Suprapubic skin (tissue), 4 donors: ENCODE measurements around the gene ATP10B. TPM values are rescaled to one million over a fixed set of nuclear protein-coding genes. Genes with fewer than 3 reads are reported as not detected.

Source experiments
- DNase-seq, 2 donors: peaks; one replicate each; pipeline ENCODE4 v3.0.0-alpha.2; 2019; ENCODE audit warnings: low spot score in 2 of 2
- H3K27ac ChIP-seq: fragments of 200-600 bp; sonication (generic); one replicate; pipeline ENCODE4 v1.5.1; 2019
- H3K27me3 ChIP-seq: fragments of 200-600 bp; sonication (generic); one replicate; pipeline ENCODE4 v1.5.1; 2019
- H3K36me3 ChIP-seq: fragments of 200-600 bp; sonication (generic); one replicate; pipeline ENCODE4 v1.5.1; 2019
- H3K4me1 ChIP-seq: fragments of 200-600 bp; sonication (generic); one replicate; pipeline ENCODE4 v1.5.1; 2019
- H3K4me3 ChIP-seq: fragments of 200-600 bp; sonication (generic); one replicate; pipeline ENCODE4 v1.5.1; 2019; ENCODE audit warnings: mild to moderate bottlenecking
- H3K9me3 ChIP-seq: fragments of 200-600 bp; sonication (generic); one replicate; pipeline ENCODE4 v1.5.1; 2019
- EP300 ChIP-seq: sonication (generic); formaldehyde crosslinking; IDR thresholded peaks from one replicate; pipeline ENCODE4 v1.6.1; 2017; ENCODE audit warnings: antibody characterized with exemption
- POLR2A ChIP-seq, 2 donors: fragments of 450-650 bp; IDR thresholded peaks; one replicate each; pipeline ENCODE4 v1.6.1; 2017; ENCODE audit warnings: antibody characterized with exemption in 2 of 2, mild to moderate bottlenecking in 2 of 2, moderate library complexity in 2 of 2
- POLR2AphosphoS5 ChIP-seq, 3 donors: sonication (generic); formaldehyde crosslinking; IDR thresholded peaks; one replicate each; pipeline ENCODE4 v1.6.1; 2017; ENCODE audit warnings: antibody characterized with exemption in 3 of 3
- WGBS: methylation state at CpG from one replicate; pipeline ENCODE4 v1.1.5; 2018; 5-methylcytosine and 5-hydroxymethylcytosine counted together
- total RNA-seq, 4 donors: library from RNA; depleted of rRNA; stranded (reverse); fragments of >200 nt; gene quantifications; one replicate each; pipeline ENCODE4 v1.1.0, GENCODE V29; 2016
- TF ChIP-seq, protein P1 (sequence below), 2 donors: fragments of 200-600 bp in 1 of 2; fragments of 450-650 bp in 1 of 2; sonication (generic) in 1 of 2; IDR thresholded peaks; one replicate each; pipeline ENCODE4 v1.5.1; 2016 to 2019; ENCODE audit warnings: antibody characterized with exemption in 2 of 2, mild to moderate bottlenecking in 1 of 2, moderate library complexity in 1 of 2

ATP10B gene
- total RNA-seq, 4 donors from 2014 or later: 25.4 to 40.8 (median 29.2) TPM

DNA sequence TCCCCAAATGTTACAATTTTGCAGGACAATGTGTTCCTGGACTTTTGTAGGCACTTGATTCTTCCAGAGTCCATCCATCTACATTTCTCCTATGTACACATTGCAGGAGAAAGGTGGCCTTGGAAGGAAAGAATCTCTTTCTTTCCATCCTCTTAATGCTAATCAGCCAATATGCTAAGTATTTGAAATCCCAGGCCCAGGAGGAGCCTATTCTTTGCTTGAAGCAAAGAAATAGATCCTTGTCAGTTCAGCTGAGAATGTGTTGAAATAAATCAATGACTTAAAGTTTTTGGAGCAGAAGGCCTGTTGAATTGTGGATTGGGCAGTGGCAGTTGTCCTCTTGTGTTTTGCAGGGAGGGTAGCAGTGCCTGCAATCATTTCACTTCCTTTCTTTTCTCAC is 317.1 kb downstream of the ATP10B start:
- Histone ChIP-seq H3K27me3 (no peaks in the 10 kb centered on the region), H3K4me3 (no peak overlapping the region), H3K4me1 (no peaks in the 10 kb centered on the region), H3K9me3 (no peaks in the 10 kb centered on the region), H3K27ac (no peak overlapping the region), H3K36me3 (no peaks in the 10 kb centered on the region)
- DNase-seq: no peak
- TF ChIP-seq EP300: no peak
- TF ChIP-seq POLR2AphosphoS5 (IDR thresholded peaks at IDR 0.05): no peak
- TF ChIP-seq POLR2A (IDR thresholded peaks at IDR 0.05): no peak
- TF ChIP-seq, protein P1, sequence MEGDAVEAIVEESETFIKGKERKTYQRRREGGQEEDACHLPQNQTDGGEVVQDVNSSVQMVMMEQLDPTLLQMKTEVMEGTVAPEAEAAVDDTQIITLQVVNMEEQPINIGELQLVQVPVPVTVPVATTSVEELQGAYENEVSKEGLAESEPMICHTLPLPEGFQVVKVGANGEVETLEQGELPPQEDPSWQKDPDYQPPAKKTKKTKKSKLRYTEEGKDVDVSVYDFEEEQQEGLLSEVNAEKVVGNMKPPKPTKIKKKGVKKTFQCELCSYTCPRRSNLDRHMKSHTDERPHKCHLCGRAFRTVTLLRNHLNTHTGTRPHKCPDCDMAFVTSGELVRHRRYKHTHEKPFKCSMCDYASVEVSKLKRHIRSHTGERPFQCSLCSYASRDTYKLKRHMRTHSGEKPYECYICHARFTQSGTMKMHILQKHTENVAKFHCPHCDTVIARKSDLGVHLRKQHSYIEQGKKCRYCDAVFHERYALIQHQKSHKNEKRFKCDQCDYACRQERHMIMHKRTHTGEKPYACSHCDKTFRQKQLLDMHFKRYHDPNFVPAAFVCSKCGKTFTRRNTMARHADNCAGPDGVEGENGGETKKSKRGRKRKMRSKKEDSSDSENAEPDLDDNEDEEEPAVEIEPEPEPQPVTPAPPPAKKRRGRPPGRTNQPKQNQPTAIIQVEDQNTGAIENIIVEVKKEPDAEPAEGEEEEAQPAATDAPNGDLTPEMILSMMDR (IDR thresholded peaks at IDR 0.05): no peak

DNA sequence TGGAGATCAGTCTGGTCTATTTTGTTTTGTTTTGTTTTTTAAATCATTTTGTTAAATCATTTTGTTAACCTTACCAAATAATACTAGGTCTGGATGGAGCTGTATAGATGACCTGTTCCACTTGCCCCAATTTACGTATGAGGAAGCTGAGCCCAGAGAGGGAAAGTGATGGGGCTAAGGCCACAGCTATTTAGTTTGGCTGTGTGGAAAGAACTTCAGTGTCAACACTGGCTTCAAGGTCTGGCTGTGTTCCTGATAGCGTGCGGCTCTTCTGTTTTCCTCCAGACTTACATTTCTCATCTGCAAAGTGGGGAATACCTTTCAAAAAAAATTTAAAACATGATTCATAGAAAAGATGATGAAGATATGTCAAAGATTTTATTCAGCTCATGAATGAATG is 317.9 kb downstream of the ATP10B start:
- TF ChIP-seq POLR2A (IDR thresholded peaks at IDR 0.05) (no peak), EP300 (no peak), POLR2AphosphoS5 (IDR thresholded peaks at IDR 0.05) (no peak)
- TF ChIP-seq, protein P1 (IDR thresholded peaks at IDR 0.05): no peak
- H3K36me3 ChIP-seq: no peaks in the 10 kb centered on the region
- H3K4me1 ChIP-seq: no peaks in the 10 kb centered on the region
- DNase-seq: no peak
- no peak overlapping the region for H3K27ac ChIP-seq
- no peak overlapping the region for H3K4me3 ChIP-seq
- 89% methylated on average over 3 of the region's 3 CpGs for WGBS
- H3K9me3 ChIP-seq: no peaks in the 10 kb centered on the region
- H3K27me3 ChIP-seq: no peaks in the 10 kb centered on the region

DNA sequence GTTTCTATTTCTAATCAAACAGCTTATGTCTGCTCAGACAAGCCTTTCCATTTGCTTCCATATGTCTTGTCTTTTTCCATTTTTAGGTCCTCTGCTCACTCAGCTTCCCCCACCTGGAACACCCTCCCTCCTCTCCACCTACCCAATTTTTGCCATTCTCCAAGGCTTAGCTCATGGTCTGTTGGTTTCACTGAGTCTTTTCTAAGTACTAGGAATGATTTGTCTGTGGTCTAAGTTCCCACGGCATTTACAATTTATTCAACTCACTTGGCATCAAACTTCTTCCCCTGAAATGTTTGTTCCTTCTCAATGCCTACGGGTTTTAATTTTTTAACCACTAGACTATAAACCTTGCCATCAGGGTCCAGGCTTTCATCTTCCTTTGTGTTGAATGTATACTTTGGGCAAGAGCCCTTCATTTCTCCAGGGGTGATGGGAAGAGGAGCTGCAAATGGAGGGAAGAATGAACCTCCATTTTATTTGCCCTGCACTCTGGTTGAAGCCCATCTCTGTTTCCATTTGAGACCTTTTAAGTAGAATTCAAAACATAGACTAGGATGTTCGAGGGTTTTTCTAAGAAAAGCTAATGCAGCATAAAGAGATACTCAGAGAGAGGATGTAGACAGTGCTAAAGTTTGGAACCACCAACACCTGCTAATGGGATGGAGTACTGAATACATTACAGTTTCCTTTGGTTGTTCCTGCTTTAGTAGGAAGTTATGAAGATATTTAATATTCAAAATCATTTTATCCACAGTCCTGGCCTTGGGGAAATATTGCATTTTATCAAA is 326.3 kb downstream of the ATP10B start:
- DNase-seq: no peak
- no peak for TF ChIP-seq POLR2AphosphoS5 (IDR thresholded peaks at IDR 0.05)
- no peak for TF ChIP-seq POLR2A (IDR thresholded peaks at IDR 0.05)
- TF ChIP-seq, protein P1 (IDR thresholded peaks at IDR 0.05): no peak
- no peak for TF ChIP-seq EP300
- WGBS: 69% methylated on average over 3 of the region's 3 CpGs
- Histone ChIP-seq H3K9me3 (no peaks in the 10 kb centered on the region), H3K27ac (no peak overlapping the region), H3K4me3 (no peak overlapping the region), H3K36me3 (no peaks in the 10 kb centered on the region), H3K4me1 (no peaks in the 10 kb centered on the region), H3K27me3 (no peaks in the 10 kb centered on the region)

DNA sequence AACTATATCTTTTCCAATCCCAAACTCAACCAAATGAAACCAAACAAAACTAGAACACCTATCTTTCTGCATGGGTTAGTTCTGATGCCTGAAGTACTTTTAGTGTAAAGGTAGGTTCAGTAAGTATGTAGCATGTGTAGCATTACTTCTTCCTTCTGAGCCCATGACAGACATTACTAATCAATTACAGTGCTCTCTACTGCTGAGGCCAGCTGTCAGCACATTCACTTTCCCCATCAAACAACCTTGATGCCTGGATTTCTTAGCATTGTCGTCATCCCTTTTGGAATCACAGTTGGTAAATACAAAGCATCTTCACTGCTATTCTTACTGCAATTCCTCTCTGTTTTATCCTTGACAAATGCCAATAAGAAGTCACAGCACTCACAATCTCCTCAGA is 327.2 kb downstream of the ATP10B start:
- Histone ChIP-seq H3K27ac (no peak overlapping the region), H3K36me3 (no peaks in the 10 kb centered on the region), H3K9me3 (no peaks in the 10 kb centered on the region), H3K4me1 (no peaks in the 10 kb centered on the region), H3K4me3 (no peak overlapping the region), H3K27me3 (no peaks in the 10 kb centered on the region)
- DNase-seq: no peak
- WGBS: 88% methylated on average over 1 of the region's 1 CpG
- TF ChIP-seq, protein P1 (IDR thresholded peaks at IDR 0.05): no peak
- TF ChIP-seq EP300: no peak

DNA sequence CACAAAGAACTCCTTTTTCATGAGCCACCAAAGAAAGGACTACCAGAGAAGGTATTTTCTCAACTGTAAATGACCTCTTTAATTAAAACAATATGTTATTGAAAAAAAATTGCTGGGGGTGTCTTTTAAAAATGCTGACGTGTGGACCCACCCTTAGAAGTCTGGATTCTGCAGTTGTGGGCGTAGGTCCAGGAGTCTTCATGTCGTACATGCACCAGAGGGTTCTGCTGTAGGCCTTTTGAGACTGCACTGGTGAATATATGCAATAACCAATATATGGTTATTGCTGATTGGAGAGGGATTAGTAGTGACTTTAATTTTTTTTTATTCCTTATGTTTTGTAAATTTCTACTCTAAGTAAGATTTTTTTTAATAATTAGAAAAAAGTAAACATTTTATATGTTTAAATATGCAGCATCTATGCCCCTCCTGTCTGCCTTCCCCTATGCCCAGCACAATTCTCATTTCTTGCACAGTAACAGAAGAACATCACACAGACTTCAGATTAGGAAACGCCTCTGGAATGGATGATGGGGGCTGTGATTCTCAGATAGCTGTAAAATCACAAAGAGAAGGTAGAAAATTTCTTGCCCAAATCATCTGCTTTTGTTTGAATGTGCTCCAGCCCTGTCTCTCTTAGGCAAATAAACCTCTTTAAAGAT is 328.4 kb downstream of the ATP10B start:
- TF ChIP-seq POLR2AphosphoS5 (IDR thresholded peaks at IDR 0.05) (no peak), POLR2A (IDR thresholded peaks at IDR 0.05) (no peak), EP300 (no peak)
- TF ChIP-seq, protein P1 (IDR thresholded peaks at IDR 0.05): no peak
- Histone ChIP-seq H3K36me3 (no peaks in the 10 kb centered on the region), H3K27ac (no peak overlapping the region), H3K27me3 (no peaks in the 10 kb centered on the region), H3K4me3 (no peak overlapping the region), H3K9me3 (no peaks in the 10 kb centered on the region), H3K4me1 (no peaks in the 10 kb centered on the region)
- WGBS: 62% methylated on average over 4 of the region's 4 CpGs
- DNase-seq: no peak
